Endodermal cell (in vitro differentiated cells): ENCODE data around the gene MIX23. TPM values are rescaled to one million over a fixed set of nuclear protein-coding genes. Genes with fewer than 3 reads are reported as not detected.

Experiments
- DNase-seq: peaks from one replicate; pipeline ENCODE4 v3.0.0-alpha.2; 2017
- H3K27ac ChIP-seq: 2 replicates; pipeline ENCODE4 v1.5.1; 2013; ENCODE audit warnings: mild to moderate bottlenecking, low read depth, low read length, moderate library complexity
- H3K27me3 ChIP-seq: 2 replicates; pipeline ENCODE4 v1.6.1; 2013; ENCODE audit warnings: mild to moderate bottlenecking, low read length, moderate library complexity; ENCODE audit not compliant: insufficient read depth, control insufficient read depth, poor library complexity, severe bottlenecking
- H3K36me3 ChIP-seq: 2 replicates; pipeline ENCODE4 v1.7.0; 2013; ENCODE audit warnings: mild to moderate bottlenecking, low read length, moderate library complexity; ENCODE audit not compliant: control insufficient read depth, insufficient read depth
- H3K4me1 ChIP-seq: one replicate; pipeline ENCODE4 v1.7.0; 2013; ENCODE audit warnings: low read length; ENCODE audit not compliant: control insufficient read depth, insufficient read depth
- H3K4me3 ChIP-seq: 2 replicates; pipeline ENCODE4 v1.5.1; 2013; ENCODE audit warnings: mild to moderate bottlenecking, low read length, moderate library complexity
- H3K9ac ChIP-seq: 2 replicates; pipeline ENCODE4 v1.6.1; 2013; ENCODE audit warnings: mild to moderate bottlenecking, low read length, moderate library complexity; ENCODE audit not compliant: poor library complexity, severe bottlenecking; ENCODE audit errors: extremely low read depth
- H3K9me3 ChIP-seq: 2 replicates; pipeline ENCODE4 v1.6.1; 2013; ENCODE audit warnings: mild to moderate bottlenecking, low read length, moderate library complexity; ENCODE audit not compliant: control insufficient read depth
- H3K27ac Mint-ChIP-seq: 2 replicates; pipeline ENCODE4 v1.8.0; 2020; ENCODE audit warnings: mixed read lengths
- H3K27me3 Mint-ChIP-seq: 2 replicates; pipeline ENCODE4 v1.8.0; 2021; ENCODE audit warnings: mild to moderate bottlenecking, mixed read lengths; ENCODE audit not compliant: insufficient read depth
- H3K36me3 Mint-ChIP-seq: 2 replicates; pipeline ENCODE4 v1.8.0; 2020; ENCODE audit warnings: low read depth, mixed read lengths
- H3K4me1 Mint-ChIP-seq: 2 replicates; pipeline ENCODE4 v1.8.0; 2020; ENCODE audit warnings: mixed read lengths
- H3K4me3 Mint-ChIP-seq: 2 replicates; pipeline ENCODE4 v1.8.0; 2020; ENCODE audit warnings: mild to moderate bottlenecking, moderate library complexity, mixed read lengths
- H3K9me3 Mint-ChIP-seq: 2 replicates; pipeline ENCODE4 v1.8.0; 2020; ENCODE audit warnings: mild to moderate bottlenecking, mixed read lengths
- CTCF ChIP-seq: fragments of 200-600 bp; sonication (generic); conservative IDR thresholded peaks from 2 replicates; pipeline ENCODE4 v1.5.0; 2021; ENCODE audit warnings: antibody characterized with exemption, mild to moderate bottlenecking
- WGBS, 2 experiments: methylation state at CpG; one replicate each; pipeline versions ENCODE4 v1.1.5 to v1.1.7; 2013; ENCODE audit warnings: missing lambda C conversion rate in 2 of 2, mixed read lengths in 1 of 2; ENCODE audit not compliant: insufficient coverage in 1 of 2, insufficient read length in 1 of 2; 5-methylcytosine and 5-hydroxymethylcytosine counted together
- total RNA-seq, 2 donors: library from RNA; stranded (reverse); fragmentation: NEBNext Ultra II Directional in 1 of 2; extraction: Animal tissue kit (Norgen Biotek cat#: 25700) in 1 of 2; gene quantifications; 2 replicates in 1 of 2; 3 replicates in 1 of 2; pipeline ENCODE4 v1.2.1, GENCODE V29; 2021

The MIX23 gene
- total RNA-seq, 2 donors from 2014 or later, result 54.1 to 62.6 TPM

GRCh38 chr3:122410639-122411038, 27.6 kb upstream of the MIX23 start:
- no peak overlapping the region for H3K9ac ChIP-seq
- H3K9me3 ChIP-seq, result no peaks in the 10 kb centered on the region
- H3K27me3 ChIP-seq, result no peaks in the 10 kb centered on the region
- H3K4me3 Mint-ChIP-seq, result no peak overlapping the region
- H3K27me3 Mint-ChIP-seq, result no peaks in the 10 kb centered on the region
- no peak overlapping the region for H3K4me3 ChIP-seq
- H3K9me3 Mint-ChIP-seq, result no peaks in the 10 kb centered on the region
- peaks cover 4% of the 10 kb centered on the region for H3K36me3 Mint-ChIP-seq
- no peak overlapping the region for H3K27ac Mint-ChIP-seq
- no peak overlapping the region for H3K27ac ChIP-seq
- H3K4me1 Mint-ChIP-seq, result peaks cover 8% of the 10 kb centered on the region
- DNase-seq, result no peak
- no peaks in the 10 kb centered on the region for H3K4me1 ChIP-seq
- peaks cover 47% of the 10 kb centered on the region for H3K36me3 ChIP-seq
- WGBS, 2 experiments, result 95 to 96% methylated on average over 5 to 6 of the region's 6 CpGs
- TF ChIP-seq CTCF, result no peak

GRCh38 chr3:122410111-122410510, 27.1 kb upstream of the MIX23 start:
- Mint-ChIP-seq H3K4me3 (no peak overlapping the region), H3K9me3 (no peaks in the 10 kb centered on the region), H3K27me3 (no peaks in the 10 kb centered on the region), H3K4me1 (peaks cover 5% of the 10 kb centered on the region), H3K36me3 (peaks cover 4% of the 10 kb centered on the region), H3K27ac (no peak overlapping the region)
- Histone ChIP-seq H3K4me3 (no peak overlapping the region), H3K27ac (no peak overlapping the region), H3K4me1 (no peaks in the 10 kb centered on the region), H3K36me3 (peaks cover 51% of the 10 kb centered on the region), H3K9ac (no peak overlapping the region), H3K27me3 (no peaks in the 10 kb centered on the region), H3K9me3 (no peaks in the 10 kb centered on the region)
- WGBS, 2 experiments, result 99 to 100% methylated on average over 1 to 4 of the region's 4 CpGs
- no peak for DNase-seq
- no peak for TF ChIP-seq CTCF

GRCh38 chr3:122409446-122409845, 26.4 kb upstream of the MIX23 start:
- H3K4me1 Mint-ChIP-seq, result no peaks in the 10 kb centered on the region
- DNase-seq, result no peak
- H3K27ac ChIP-seq, result no peak overlapping the region
- H3K9ac ChIP-seq, result no peak overlapping the region
- no peak for TF ChIP-seq CTCF
- no peak overlapping the region for H3K27ac Mint-ChIP-seq
- H3K4me3 Mint-ChIP-seq, result no peak overlapping the region
- H3K4me1 ChIP-seq, result no peaks in the 10 kb centered on the region
- H3K27me3 ChIP-seq, result no peaks in the 10 kb centered on the region
- WGBS, 2 experiments, result 92 to 96% methylated on average over 6 of the region's 6 CpGs
- no peak overlapping the region for H3K4me3 ChIP-seq
- no peaks in the 10 kb centered on the region for H3K9me3 Mint-ChIP-seq
- H3K36me3 Mint-ChIP-seq, result peaks cover 4% of the 10 kb centered on the region
- no peaks in the 10 kb centered on the region for H3K27me3 Mint-ChIP-seq
- peaks cover 56% of the 10 kb centered on the region for H3K36me3 ChIP-seq
- no peaks in the 10 kb centered on the region for H3K9me3 ChIP-seq
